RWPE2 (cell line): ENCODE data around the gene EHBP1L1.

Experiments
- ATAC-seq: fragments of 200-7000 bp; cut with Tn5 transposase; 3 replicates; pipeline ENCODE4 v1.9.1; 2021; ENCODE audit warnings: low read depth
- DNase-seq: peaks from one replicate; pipeline ENCODE4 v3.0.0-alpha.2; 2020; ENCODE audit warnings: low spot score
- H3K27ac ChIP-seq: fragments of 450-650 bp; 2 replicates; pipeline ENCODE4 v1.5.1; 2017; ENCODE audit warnings: mild to moderate bottlenecking; ENCODE audit not compliant: poor library complexity, severe bottlenecking
- H3K27me3 ChIP-seq: fragments of 250-450 bp; sonication (Bioruptor Pico); 2 replicates; pipeline ENCODE4 v1.5.1; 2021; ENCODE audit warnings: mild to moderate bottlenecking, moderate library complexity; ENCODE audit not compliant: insufficient read depth, poor library complexity, severe bottlenecking
- H3K36me3 ChIP-seq: fragments of 250-450 bp; sonication (Bioruptor Pico); 2 replicates; pipeline ENCODE4 v1.5.1; 2020; ENCODE audit warnings: low read depth, mild to moderate bottlenecking, moderate library complexity
- H3K4me1 ChIP-seq: fragments of 250-450 bp; sonication (Bioruptor Pico); 2 replicates; pipeline ENCODE4 v1.5.1; 2021; ENCODE audit warnings: mild to moderate bottlenecking, moderate library complexity; ENCODE audit not compliant: insufficient read depth, poor library complexity, severe bottlenecking
- H3K4me3 ChIP-seq: fragments of 250-450 bp; sonication (Bioruptor Pico); 2 replicates; pipeline ENCODE4 v1.5.1; 2021; ENCODE audit warnings: mild to moderate bottlenecking, moderate library complexity; ENCODE audit not compliant: severe bottlenecking
- H3K9me3 ChIP-seq: fragments of 250-450 bp; sonication (Bioruptor Pico); 2 replicates; pipeline ENCODE4 v1.5.1; 2021; ENCODE audit warnings: mild to moderate bottlenecking, moderate library complexity; ENCODE audit not compliant: severe bottlenecking
- TF ChIP-seq, protein P1 (sequence below): fragments of 450-650 bp; IDR thresholded peaks from one replicate; pipeline ENCODE4 v1.5.1; 2017; ENCODE audit warnings: mild to moderate bottlenecking, moderate library complexity; ENCODE audit not compliant: poor library complexity, severe bottlenecking

The EHBP1L1 gene

DNA sequence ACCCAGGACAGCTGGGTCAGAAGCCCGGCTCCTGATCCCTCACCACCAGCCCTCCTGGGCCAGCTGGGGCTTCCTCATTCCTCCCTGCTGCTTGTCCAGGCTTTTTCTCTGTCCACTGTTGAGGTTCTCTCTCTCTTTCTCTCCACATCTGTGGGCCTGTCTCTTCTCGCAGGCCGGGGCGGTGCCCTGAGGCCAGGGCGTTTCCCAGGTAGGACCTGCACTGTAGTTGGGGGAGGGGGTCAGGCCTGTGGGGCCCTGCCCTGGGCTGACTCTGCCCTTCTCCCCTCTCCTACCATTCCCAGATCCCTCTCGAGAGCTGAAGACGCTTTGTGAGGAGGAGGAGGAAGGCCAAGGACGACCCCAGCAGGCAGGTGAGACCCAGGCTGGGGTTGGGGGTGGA lies 4.9 kb downstream of the EHBP1L1 start:
- DNase-seq (no peak), ATAC-seq (no peak)
- no peak overlapping the region for H3K4me3 ChIP-seq
- H3K4me1 ChIP-seq: peaks cover 6% of the 10 kb centered on the region
- H3K9me3 ChIP-seq: no peaks in the 10 kb centered on the region
- no peak overlapping the region for H3K27ac ChIP-seq
- H3K36me3 ChIP-seq: peaks cover 48% of the 10 kb centered on the region
- TF ChIP-seq, protein P1, sequence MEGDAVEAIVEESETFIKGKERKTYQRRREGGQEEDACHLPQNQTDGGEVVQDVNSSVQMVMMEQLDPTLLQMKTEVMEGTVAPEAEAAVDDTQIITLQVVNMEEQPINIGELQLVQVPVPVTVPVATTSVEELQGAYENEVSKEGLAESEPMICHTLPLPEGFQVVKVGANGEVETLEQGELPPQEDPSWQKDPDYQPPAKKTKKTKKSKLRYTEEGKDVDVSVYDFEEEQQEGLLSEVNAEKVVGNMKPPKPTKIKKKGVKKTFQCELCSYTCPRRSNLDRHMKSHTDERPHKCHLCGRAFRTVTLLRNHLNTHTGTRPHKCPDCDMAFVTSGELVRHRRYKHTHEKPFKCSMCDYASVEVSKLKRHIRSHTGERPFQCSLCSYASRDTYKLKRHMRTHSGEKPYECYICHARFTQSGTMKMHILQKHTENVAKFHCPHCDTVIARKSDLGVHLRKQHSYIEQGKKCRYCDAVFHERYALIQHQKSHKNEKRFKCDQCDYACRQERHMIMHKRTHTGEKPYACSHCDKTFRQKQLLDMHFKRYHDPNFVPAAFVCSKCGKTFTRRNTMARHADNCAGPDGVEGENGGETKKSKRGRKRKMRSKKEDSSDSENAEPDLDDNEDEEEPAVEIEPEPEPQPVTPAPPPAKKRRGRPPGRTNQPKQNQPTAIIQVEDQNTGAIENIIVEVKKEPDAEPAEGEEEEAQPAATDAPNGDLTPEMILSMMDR: no peak
- no peaks in the 10 kb centered on the region for H3K27me3 ChIP-seq

- ATAC-seq (no peak), DNase-seq (no peak)
- TF ChIP-seq, protein P1: no peak
- H3K36me3 ChIP-seq: peaks cover 56% of the 10 kb centered on the region
- peaks cover 6% of the 10 kb centered on the region for H3K4me1 ChIP-seq
- no peaks in the 10 kb centered on the region for H3K27me3 ChIP-seq
- no peak overlapping the region for H3K27ac ChIP-seq
- no peaks in the 10 kb centered on the region for H3K9me3 ChIP-seq
- no peak overlapping the region for H3K4me3 ChIP-seq
Measured at GRCh38 chr11:65581928-65582327, 6.1 kb downstream of the EHBP1L1 start.

- TF ChIP-seq, protein P1: no peak
- no peaks in the 10 kb centered on the region for H3K4me1 ChIP-seq
- peaks cover 46% of the 10 kb centered on the region for H3K36me3 ChIP-seq
- no peaks in the 10 kb centered on the region for H3K9me3 ChIP-seq
- DNase-seq (no peak), ATAC-seq (no peak)
- H3K27me3 ChIP-seq: no peaks in the 10 kb centered on the region
- no peak overlapping the region for H3K27ac ChIP-seq
- no peak overlapping the region for H3K4me3 ChIP-seq
Measured at GRCh38 chr11:65583589-65583988, 7.7 kb downstream of the EHBP1L1 start.

- ATAC-seq: no peak
- Histone ChIP-seq H3K4me3 (no peak overlapping the region), H3K36me3 (peaks cover 46% of the 10 kb centered on the region), H3K27me3 (no peaks in the 10 kb centered on the region), H3K4me1 (no peaks in the 10 kb centered on the region), H3K27ac (no peak overlapping the region), H3K9me3 (no peaks in the 10 kb centered on the region)
- DNase-seq: no peak
- TF ChIP-seq, protein P1: no peak
Measured at GRCh38 chr11:65584106-65584505, 8.3 kb downstream of the EHBP1L1 start.

- TF ChIP-seq, protein P1: no peak
- DNase-seq (no peak), ATAC-seq (no peak)
- no peak overlapping the region for H3K27ac ChIP-seq
- no peaks in the 10 kb centered on the region for H3K9me3 ChIP-seq
- no peak overlapping the region for H3K4me3 ChIP-seq
- no peaks in the 10 kb centered on the region for H3K4me1 ChIP-seq
- peaks cover 47% of the 10 kb centered on the region for H3K36me3 ChIP-seq
- no peaks in the 10 kb centered on the region for H3K27me3 ChIP-seq
Measured at GRCh38 chr11:65584723-65585171, 8.9 kb downstream of the EHBP1L1 start.
